H1 (cell line): ENCODE data around the gene ADGRL3. TPM values are rescaled to one million over a fixed set of nuclear protein-coding genes. Genes with fewer than 3 reads are reported as not detected.

Experiments used
- CTCF ChIA-PET: fragments of 300-600 bp; sonication (Branson Sonifier 250); formaldehyde crosslinking; loops from one replicate; lab custom pipeline; 2021; ENCODE audit not compliant: partially characterized antibody; lab: Charles Lee
- POLR2A ChIA-PET: fragments of 300-600 bp; sonication (Branson Sonifier 250); formaldehyde crosslinking; loops from one replicate; lab custom pipeline; 2021; ENCODE audit warnings: inconsistent platforms; ENCODE audit not compliant: partially characterized antibody; lab: Charles Lee
- DNase-seq, 2 experiments: peaks; one replicate each; pipeline versions ENCODE4 v3.0.0 to v3.0.0-alpha.2; 2010 to 2022; ENCODE audit warnings: low spot score in 2 of 2, low read depth in 1 of 2, mixed read lengths in 1 of 2
- FAIRE-seq: peaks from 2 replicates; lab custom pipeline; 2011; peaks lifted over from hg19 to GRCh38; lab: Jason Lieb, UNC
- H2AFZ ChIP-seq: 2 replicates; pipeline ENCODE4 v1.8.1; 2012; ENCODE audit warnings: low read length, inconsistent platforms
- H2AK5ac ChIP-seq: 2 replicates; pipeline ENCODE4 v1.6.1; 2013; ENCODE audit warnings: low read depth, low read length
- H2BK120ac ChIP-seq: replicated peaks from 2 replicates; pipeline ENCODE3; 2013; ENCODE audit warnings: low read depth, low read length, inconsistent platforms
- H2BK12ac ChIP-seq: 2 replicates; pipeline ENCODE4 v1.6.1; 2013; ENCODE audit warnings: low read depth, low read length
- H2BK15ac ChIP-seq: 2 replicates; pipeline ENCODE4 v1.6.1; 2013; ENCODE audit warnings: low read length
- H2BK20ac ChIP-seq: 2 replicates; pipeline ENCODE4 v1.6.1; 2013; ENCODE audit warnings: low read length
- H2BK5ac ChIP-seq: 2 replicates; pipeline ENCODE4 v1.6.1; 2013; ENCODE audit warnings: low read depth, low read length
- H3K14ac ChIP-seq: 2 replicates; pipeline ENCODE4 v1.6.1; 2013; ENCODE audit warnings: inconsistent platforms; ENCODE audit not compliant: insufficient read length
- H3K18ac ChIP-seq: 2 replicates; pipeline ENCODE4 v1.6.1; 2013; ENCODE audit warnings: low read length; ENCODE audit errors: extremely low read depth
- H3K23ac ChIP-seq: 2 replicates; pipeline ENCODE4 v1.6.1; 2013; ENCODE audit warnings: inconsistent platforms; ENCODE audit not compliant: insufficient read length
- H3K23me2 ChIP-seq: 2 replicates; pipeline ENCODE4 v1.6.1; 2013; ENCODE audit warnings: low read depth, low read length
- H3K27ac ChIP-seq: 2 replicates; pipeline ENCODE4 v1.6.1; 2011; ENCODE audit warnings: low read depth, low read length, inconsistent platforms
- H3K27me3 ChIP-seq, 4 experiments: replicated peaks in 1 of 4; 1 replicate in 1 of 4; 2 replicates in 3 of 4; pipeline versions ENCODE4 v1.6.1 to v1.8.1; 2011 to 2013; ENCODE audit warnings: low read length in 3 of 4, mild to moderate bottlenecking in 3 of 4, inconsistent platforms in 2 of 4, mixed read lengths in 2 of 4, moderate library complexity in 1 of 4; ENCODE audit not compliant: control insufficient read depth in 3 of 4, insufficient read depth in 3 of 4; ENCODE audit errors: extremely low read depth in 1 of 4
- H3K36me3 ChIP-seq, 4 experiments: 2 replicates each; pipeline versions ENCODE4 v1.6.1 to v1.8.1; 2011 to 2013; ENCODE audit warnings: mild to moderate bottlenecking in 4 of 4, low read length in 3 of 4, moderate library complexity in 2 of 4, control low read depth in 1 of 4, inconsistent platforms in 1 of 4; ENCODE audit not compliant: insufficient read depth in 4 of 4, control insufficient read depth in 2 of 4
- H3K4ac ChIP-seq: replicated peaks from 2 replicates; pipeline ENCODE3; 2013; ENCODE audit warnings: low read length, low read depth, mixed read lengths, inconsistent platforms; ENCODE audit not compliant: insufficient read length
- H3K4me1 ChIP-seq, 4 experiments: replicated peaks in 1 of 4; 1 replicate in 1 of 4; 2 replicates in 3 of 4; pipeline versions ENCODE4 v1.6.1 to v1.8.1; 2011 to 2013; ENCODE audit warnings: low read length in 3 of 4, inconsistent platforms in 2 of 4, mixed read lengths in 1 of 4; ENCODE audit not compliant: insufficient read depth in 4 of 4, control insufficient read depth in 3 of 4
- H3K4me2 ChIP-seq, 2 experiments: 2 replicates each; pipeline versions ENCODE4 v1.6.1 to v1.8.1; 2011 to 2013; ENCODE audit warnings: low read depth in 2 of 2, low read length in 2 of 2, control low read depth in 1 of 2, inconsistent platforms in 1 of 2, mild to moderate bottlenecking in 1 of 2; ENCODE audit not compliant: insufficient read depth in 1 of 2
- H3K4me3 ChIP-seq, 4 experiments: fragments of 200-600, 300-600 bp in 1 of 4; sonication (generic), shearing (Covaris generic), sonication (Bioruptor Twin) in 1 of 4; 2 replicates each; pipeline versions ENCODE4 v1.5.1 to v1.8.1; 2011 to 2016; ENCODE audit warnings: low read length in 4 of 4, low read depth in 3 of 4, control low read depth in 2 of 4, inconsistent platforms in 2 of 4, mild to moderate bottlenecking in 2 of 4, mixed read lengths in 1 of 4, moderate library complexity in 1 of 4; ENCODE audit not compliant: insufficient read depth in 2 of 4; ENCODE audit errors: extremely low read depth in 1 of 4
- H3K56ac ChIP-seq: replicated peaks from 2 replicates; pipeline ENCODE3; 2013; ENCODE audit warnings: low read depth, mild to moderate bottlenecking, mixed read lengths, low read length, inconsistent platforms; ENCODE audit not compliant: insufficient read length
- H3K79me1 ChIP-seq: 2 replicates; pipeline ENCODE4 v1.6.1; 2013; ENCODE audit warnings: low read depth, low read length, control low read depth
- H3K79me2 ChIP-seq, 2 experiments: 2 replicates each; pipeline versions ENCODE4 v1.6.1 to v1.8.1; 2012 to 2013; ENCODE audit warnings: low read length in 2 of 2, mild to moderate bottlenecking in 2 of 2, inconsistent platforms in 1 of 2; ENCODE audit not compliant: insufficient read depth in 2 of 2, control insufficient read depth in 1 of 2
- H3K9ac ChIP-seq, 4 experiments: replicated peaks in 1 of 4; 1 replicate in 1 of 4; 2 replicates in 3 of 4; pipeline versions ENCODE4 v1.6.1 to v1.8.1; 2011 to 2013; ENCODE audit warnings: low read depth in 3 of 4, low read length in 3 of 4, control low read depth in 2 of 4, mild to moderate bottlenecking in 2 of 4, moderate library complexity in 2 of 4, inconsistent platforms in 1 of 4; ENCODE audit errors: extremely low read depth in 1 of 4
- H3K9me3 ChIP-seq, 2 experiments: 2 replicates each; pipeline versions ENCODE4 v1.6.1 to v1.8.1; 2012 to 2013; ENCODE audit warnings: mild to moderate bottlenecking in 2 of 2, moderate library complexity in 2 of 2, control low read depth in 1 of 2, inconsistent platforms in 1 of 2, low read depth in 1 of 2, low read length in 1 of 2, mixed read lengths in 1 of 2; ENCODE audit not compliant: insufficient read depth in 2 of 2
- H4K20me1 ChIP-seq, 2 experiments: replicated peaks in 1 of 2; 2 replicates each; pipeline versions ENCODE3 to v1.8.1; 2011 to 2013; ENCODE audit warnings: inconsistent platforms in 2 of 2, low read length in 2 of 2, mild to moderate bottlenecking in 1 of 2; ENCODE audit not compliant: insufficient read depth in 2 of 2, control insufficient read depth in 1 of 2
- H4K5ac ChIP-seq: 2 replicates; pipeline ENCODE4 v1.6.1; 2013; ENCODE audit warnings: low read length, low read depth, mixed read lengths, inconsistent platforms; ENCODE audit not compliant: insufficient read length
- H4K8ac ChIP-seq: 2 replicates; pipeline ENCODE4 v1.8.0; 2013; ENCODE audit warnings: mild to moderate bottlenecking, moderate library complexity, low read length, inconsistent platforms; ENCODE audit not compliant: insufficient read depth; ENCODE audit errors: extremely low read depth
- H4K91ac ChIP-seq: replicated peaks from 2 replicates; pipeline ENCODE3; 2013; ENCODE audit warnings: low read length, mixed read lengths, inconsistent platforms; ENCODE audit not compliant: insufficient read length
- ATF2 ChIP-seq: IDR thresholded peaks from 2 replicates; pipeline ENCODE4 v1.6.1; 2012; ENCODE audit warnings: low read length, inconsistent platforms
- CTCF ChIP-seq, 3 experiments: IDR thresholded peaks; 1 replicate in 2 of 3; 2 replicates in 1 of 3; pipeline versions ENCODE4 v1.5.1 to v1.6.1; 2011; ENCODE audit warnings: low read length in 3 of 3, mild to moderate bottlenecking in 3 of 3, inconsistent platforms in 2 of 3, low read depth in 1 of 3, moderate library complexity in 1 of 3; ENCODE audit not compliant: insufficient read depth in 1 of 3; ENCODE audit errors: control extremely low read depth in 1 of 3
- EGR1 ChIP-seq: IDR thresholded peaks from 2 replicates; pipeline ENCODE4 v1.6.1; 2011; ENCODE audit warnings: low read depth, low read length, borderline replicate concordance
- FOSL1 ChIP-seq: IDR thresholded peaks from 2 replicates; pipeline ENCODE4 v1.6.1; 2011; ENCODE audit warnings: mild to moderate bottlenecking, low read depth, low read length, moderate library complexity; ENCODE audit not compliant: insufficient read depth
- POLR2A ChIP-seq, 2 experiments: IDR thresholded peaks; 1 replicate in 1 of 2; 2 replicates in 1 of 2; pipeline ENCODE4 v1.6.1; 2011; ENCODE audit warnings: low read depth in 2 of 2, low read length in 2 of 2, mild to moderate bottlenecking in 2 of 2; ENCODE audit errors: control extremely low read depth in 1 of 2
- POU5F1 ChIP-seq: IDR thresholded peaks from 2 replicates; pipeline ENCODE4 v1.6.1; 2011; ENCODE audit warnings: low read depth, mild to moderate bottlenecking, low read length, moderate library complexity
- SAP30 ChIP-seq: fragments of 300-600 bp; sonication (generic); IDR thresholded peaks from 2 replicates; pipeline ENCODE4 v1.7.1; 2012; ENCODE audit warnings: low read length, moderate library complexity, mild to moderate bottlenecking, inconsistent platforms; ENCODE audit not compliant: insufficient read depth, insufficient replicate concordance
- SP2 ChIP-seq: IDR thresholded peaks from 2 replicates; pipeline ENCODE4 v1.6.1; 2012; ENCODE audit warnings: mild to moderate bottlenecking, low read length, inconsistent platforms
- SRF ChIP-seq: IDR thresholded peaks from 2 replicates; pipeline ENCODE4 v1.6.1; 2011; ENCODE audit warnings: mild to moderate bottlenecking, low read depth, low read length, moderate library complexity
- TAF7 ChIP-seq: optimal IDR thresholded peaks from 2 replicates; pipeline ENCODE3; 2011; ENCODE audit warnings: low read depth, mild to moderate bottlenecking, inconsistent platforms, low read length, moderate library complexity, borderline replicate concordance
- WGBS, 2 experiments: shearing (Covaris generic) in 1 of 2; methylation state at CpG; one replicate each; pipeline versions ENCODE4 v1.1.6 to v1.1.7; 2013 to 2015; ENCODE audit warnings: low lambda C conversion rate in 2 of 2, mixed read lengths in 2 of 2, inconsistent platforms in 1 of 2, low coverage in 1 of 2, missing lambda C conversion rate in 1 of 2; ENCODE audit not compliant: insufficient replicate concordance in 2 of 2, insufficient coverage in 1 of 2, insufficient read length in 1 of 2; ENCODE audit errors: extremely low coverage in 1 of 2, missing lambda C conversion rate in 1 of 2; 5-methylcytosine and 5-hydroxymethylcytosine counted together
- polyA plus RNA-seq, 7 experiments: library from polyadenylated mRNA; depleted of rRNA in 3 of 7; stranded (reverse) in 5 of 7; unstranded in 2 of 7; fragments of >200 nt in 5 of 7; fragments of 200-250 nt in 2 of 7; gene quantifications; 1 replicate in 5 of 7; 2 replicates in 1 of 7; 4 replicates in 1 of 7; pipeline versions ENCODE4 v1.2.1 to v1.2.3, GENCODE V29; 2011 to 2013; ENCODE audit warnings: missing spikeins in 2 of 7, mixed read lengths in 2 of 7
- total RNA-seq: library from RNA; stranded (reverse); fragmentation: NEBNext Ultra II Directional; extraction: Animal tissue kit (Norgen Biotek cat#: 25700); gene quantifications from 2 replicates; pipeline ENCODE4 v1.2.1, GENCODE V29; 2021

Gene ADGRL3
- total and polyA plus RNA-seq, 2 of the 8 experiments (the other 6 are each of a cell fraction or from before 2014, with no cell fraction given), result 6.6 to 13.0 TPM

- H4K20me1 ChIP-seq, result no peaks in the 10 kb centered on the region
- H2BK20ac ChIP-seq, result no peak overlapping the region
- no peak overlapping the region for H3K27ac ChIP-seq
- no peak overlapping the region for H3K9ac ChIP-seq
- no peaks in the 10 kb centered on the region for H3K27me3 ChIP-seq
- no peak overlapping the region for H2BK15ac ChIP-seq
- no peak overlapping the region for H2BK120ac ChIP-seq
- H4K5ac ChIP-seq, result no peak overlapping the region
- no peak overlapping the region for H2BK5ac ChIP-seq
- no peak overlapping the region for H3K4me2 ChIP-seq
- H3K4ac ChIP-seq, result no peak overlapping the region
- no peak overlapping the region for H3K4me3 ChIP-seq
- 95% methylated on average over 1 of the region's 1 CpG; no CpG with 5 or more reads in 1 of the 2 experiments for WGBS, 2 experiments
- DNase-seq (no peak), FAIRE-seq (no peak)
- H3K79me2 ChIP-seq, result no peaks in the 10 kb centered on the region
- no peak overlapping the region for H4K8ac ChIP-seq
- H4K91ac ChIP-seq, result no peak overlapping the region
- no peaks in the 10 kb centered on the region for H3K4me1 ChIP-seq
- H3K14ac ChIP-seq, result no peak overlapping the region
- no peak overlapping the region for H3K56ac ChIP-seq
- ChIA-PET POLR2A (interaction anchor here (1.2 kb wide), 1 partner anchor 23 kb away, joined by 4 read pairs; no protein-coding TSS in a partner anchor), CTCF (interaction anchor here (1.3 kb wide), 1 partner anchor 11 kb away, joined by 6 read pairs; no protein-coding TSS in a partner anchor)
- H3K79me1 ChIP-seq, result no peaks in the 10 kb centered on the region
- no peak overlapping the region for H2BK12ac ChIP-seq
- H3K23me2 ChIP-seq, result no peaks in the 10 kb centered on the region
- H2AK5ac ChIP-seq, result no peak overlapping the region
- no peak overlapping the region for H2AFZ ChIP-seq
- H3K9me3 ChIP-seq, result peaks cover 0 to under 1% of the 10 kb centered on the region in 2 experiments; a peak in 2 of 4 replicates
- H3K18ac ChIP-seq, result no peak overlapping the region
- H3K36me3 ChIP-seq, result no peaks in the 10 kb centered on the region; a peak in 1 of 8 replicates
- H3K23ac ChIP-seq, result no peak overlapping the region
- TF ChIP-seq POU5F1, result no peak
- no peak for TF ChIP-seq SAP30
- no peak for TF ChIP-seq ATF2
- TF ChIP-seq SP2, result no peak
- TF ChIP-seq FOSL1, result no peak
- TF ChIP-seq POLR2A (IDR thresholded peaks at IDR 0.05; ENCODE audit: control extremely low read depth in 1 of 2, low read depth in 2 of 2, low read length in 2 of 2), result no peak
- no peak for TF ChIP-seq SRF
- TF ChIP-seq EGR1, result no peak
- no peak for TF ChIP-seq CTCF (IDR thresholded peaks at IDR 0.05; ENCODE audit: control extremely low read depth in 1 of 3, insufficient read depth in 1 of 3, low read depth in 1 of 3, low read length in 3 of 3)
- no peak for TF ChIP-seq TAF7
These were observed 585.6 kb downstream of the ADGRL3 start for GRCh38 chr4:61785761-61786160.
